LNCaP clone FGC (cell line): ENCODE measurements around the gene B3GALT2.

ENCODE experiments used
- DNase-seq: peaks from one replicate; pipeline ENCODE4 v3.0.0-alpha.2; 2011; ENCODE audit warnings: low read depth
- H3K4me3 ChIP-seq: 2 replicates; pipeline ENCODE4 v1.5.1; 2011; ENCODE audit warnings: mild to moderate bottlenecking, low read depth, low read length, control low read depth
- CTCF ChIP-seq: IDR thresholded peaks from 2 replicates; pipeline ENCODE4 v1.5.1; 2012; ENCODE audit warnings: mild to moderate bottlenecking; ENCODE audit not compliant: control insufficient read depth, insufficient read depth; ENCODE audit errors: extremely low read depth

Gene B3GALT2

GRCh38 chr1:193140254-193140653, 46.2 kb downstream of the B3GALT2 start:
- no peak for DNase-seq
- no peak for TF ChIP-seq CTCF
- no peak overlapping the region for H3K4me3 ChIP-seq

GRCh38 chr1:193131266-193131860, 55.0 kb downstream of the B3GALT2 start:
- no peak for DNase-seq
- no peak for TF ChIP-seq CTCF
- H3K4me3 ChIP-seq = no peak overlapping the region
